Measurements from ENCODE around the gene YTHDF1.
"Not testable (repeated sequence)": the region's sequence is repeated elsewhere in the genome, so short reads cannot be mapped to it uniquely, and the experiment has no call there.

Gene YTHDF1

DNA sequence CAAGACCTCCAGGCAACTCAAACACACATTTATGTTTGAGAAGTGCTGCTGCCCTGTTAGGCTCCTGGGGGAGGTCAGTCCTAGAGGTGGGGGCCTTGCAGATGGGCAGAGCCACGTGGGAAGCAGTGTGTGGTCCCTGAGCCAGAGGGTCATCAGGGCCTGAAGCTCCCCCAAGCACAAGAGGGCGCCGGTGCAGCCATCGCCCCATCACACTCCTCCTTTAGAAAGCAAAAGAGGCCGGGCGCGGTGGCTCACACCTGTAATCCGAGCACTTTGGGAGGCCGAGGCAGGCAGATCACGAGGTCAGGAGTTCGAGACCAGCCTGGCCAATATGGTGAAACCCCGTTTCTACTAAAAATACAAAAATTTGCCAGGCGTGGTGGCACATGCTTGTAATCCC, 58.5 kb downstream of the YTHDF1 start:
- not testable (repeated sequence) for H2AFZ ChIP-seq (ENCODE audit: low read depth, low read length); H3K9ac ChIP-seq (ENCODE audit: low read length); H3K4ac ChIP-seq (ENCODE audit: low read depth in 1 of 2, low read length in 2 of 2); H3K9me3 ChIP-seq (ENCODE audit: control insufficient read depth, low read length); H3K4me3 ChIP-seq (ENCODE audit: insufficient read depth in 1 of 2, low read depth in 1 of 2, low read length in 2 of 2); H3K4me2 ChIP-seq (ENCODE audit: low read length, poor library complexity, severe bottlenecking); H2BK5ac ChIP-seq (ENCODE audit: low read depth, low read length, poor library complexity, severe bottlenecking); H2BK120ac ChIP-seq (ENCODE audit: low read depth, low read length); H3K27ac ChIP-seq (ENCODE audit: low read length, poor library complexity, severe bottlenecking); H3K79me1 ChIP-seq (replicated peaks; ENCODE audit: low read length, poor library complexity, severe bottlenecking); H4K8ac ChIP-seq (ENCODE audit: low read length); H3K14ac ChIP-seq (ENCODE audit: low read length in 2 of 2); H2BK12ac ChIP-seq (ENCODE audit: low read length in 2 of 2); DNase-seq; H2BK15ac ChIP-seq (ENCODE audit: low read depth, poor library complexity, severe bottlenecking); H4K91ac ChIP-seq (ENCODE audit: low read length); H3K36me3 ChIP-seq (ENCODE audit: control insufficient read depth in 1 of 2, insufficient read depth in 2 of 2, low read depth in 1 of 2, low read length in 2 of 2); H3K23ac ChIP-seq (ENCODE audit: low read length in 2 of 2); H3K18ac ChIP-seq (ENCODE audit: low read depth in 1 of 2, low read length in 2 of 2); H2AK5ac ChIP-seq (ENCODE audit: low read length, severe bottlenecking); H3K4me1 ChIP-seq (ENCODE audit: control insufficient read depth, insufficient read depth, low read depth, low read length)
- peaks cover 47 to 71% of the 10 kb centered on the region in 2 experiments for H3K27me3 ChIP-seq (ENCODE audit: control insufficient read depth in 1 of 2, insufficient read depth in 1 of 2, low read length in 2 of 2)
- WGBS, result 79% methylated on average over 13 of the region's 13 CpGs

DNA sequence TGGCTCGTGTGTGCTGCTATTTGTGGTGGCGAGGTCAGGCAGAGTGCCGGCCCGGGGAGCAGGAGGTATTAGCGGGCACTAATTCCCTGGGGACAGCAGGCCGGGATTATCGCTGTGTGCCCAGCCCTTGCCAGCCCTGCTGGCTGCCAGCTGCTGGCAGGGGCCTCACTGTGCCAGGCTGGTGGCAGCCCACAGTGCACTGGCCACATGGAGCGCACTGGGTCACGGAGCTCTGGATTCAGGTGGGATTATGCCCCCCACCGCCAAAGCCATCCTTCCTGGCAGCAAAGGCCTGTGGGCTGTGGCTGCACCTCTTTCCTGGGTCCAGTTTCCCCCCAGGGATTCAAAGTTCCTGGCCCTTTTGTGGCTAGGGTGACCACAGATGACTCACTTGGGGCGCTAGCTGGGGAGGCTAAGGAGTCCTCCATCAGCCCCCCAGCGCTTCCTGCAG, 59.7 kb downstream of the YTHDF1 start:
- DNase-seq, result no peak
- no peak overlapping the region for H3K27ac ChIP-seq (ENCODE audit: low read length, poor library complexity, severe bottlenecking)
- H3K36me3 ChIP-seq (ENCODE audit: control insufficient read depth in 1 of 2, insufficient read depth in 2 of 2, low read depth in 1 of 2, low read length in 2 of 2), result no peaks in the 10 kb centered on the region
- H3K9me3 ChIP-seq (ENCODE audit: control insufficient read depth, low read length), result no peaks in the 10 kb centered on the region
- no peak overlapping the region for H4K8ac ChIP-seq (ENCODE audit: low read length)
- no peaks in the 10 kb centered on the region for H3K79me1 ChIP-seq (replicated peaks; ENCODE audit: low read length, poor library complexity, severe bottlenecking)
- H3K4me2 ChIP-seq (ENCODE audit: low read length, poor library complexity, severe bottlenecking), result no peak overlapping the region
- no peak overlapping the region for H3K4me3 ChIP-seq (ENCODE audit: insufficient read depth in 1 of 2, low read depth in 1 of 2, low read length in 2 of 2)
- H2AFZ ChIP-seq (ENCODE audit: low read depth, low read length), result no peak overlapping the region
- H3K23ac ChIP-seq (ENCODE audit: low read length in 2 of 2), result no peak overlapping the region
- no peak overlapping the region for H3K9ac ChIP-seq (ENCODE audit: low read length)
- no peak overlapping the region for H3K18ac ChIP-seq (ENCODE audit: low read depth in 1 of 2, low read length in 2 of 2)
- WGBS, result 82% methylated on average over 12 of the region's 12 CpGs
- no peak overlapping the region for H3K4ac ChIP-seq (ENCODE audit: low read depth in 1 of 2, low read length in 2 of 2)
- no peaks in the 10 kb centered on the region for H3K4me1 ChIP-seq (ENCODE audit: control insufficient read depth, insufficient read depth, low read depth, low read length)
- H2BK12ac ChIP-seq (ENCODE audit: low read length in 2 of 2), result no peak overlapping the region
- H2AK5ac ChIP-seq (ENCODE audit: low read length, severe bottlenecking), result no peak overlapping the region
- H3K14ac ChIP-seq (ENCODE audit: low read length in 2 of 2), result no peak overlapping the region
- no peak overlapping the region for H2BK15ac ChIP-seq (ENCODE audit: low read depth, poor library complexity, severe bottlenecking)
- H2BK5ac ChIP-seq (ENCODE audit: low read depth, low read length, poor library complexity, severe bottlenecking), result no peak overlapping the region
- peaks cover 47 to 71% of the 10 kb centered on the region in 2 experiments for H3K27me3 ChIP-seq (ENCODE audit: control insufficient read depth in 1 of 2, insufficient read depth in 1 of 2, low read length in 2 of 2)
- H4K91ac ChIP-seq (ENCODE audit: low read length), result no peak overlapping the region
- no peak overlapping the region for H2BK120ac ChIP-seq (ENCODE audit: low read depth, low read length)

DNA sequence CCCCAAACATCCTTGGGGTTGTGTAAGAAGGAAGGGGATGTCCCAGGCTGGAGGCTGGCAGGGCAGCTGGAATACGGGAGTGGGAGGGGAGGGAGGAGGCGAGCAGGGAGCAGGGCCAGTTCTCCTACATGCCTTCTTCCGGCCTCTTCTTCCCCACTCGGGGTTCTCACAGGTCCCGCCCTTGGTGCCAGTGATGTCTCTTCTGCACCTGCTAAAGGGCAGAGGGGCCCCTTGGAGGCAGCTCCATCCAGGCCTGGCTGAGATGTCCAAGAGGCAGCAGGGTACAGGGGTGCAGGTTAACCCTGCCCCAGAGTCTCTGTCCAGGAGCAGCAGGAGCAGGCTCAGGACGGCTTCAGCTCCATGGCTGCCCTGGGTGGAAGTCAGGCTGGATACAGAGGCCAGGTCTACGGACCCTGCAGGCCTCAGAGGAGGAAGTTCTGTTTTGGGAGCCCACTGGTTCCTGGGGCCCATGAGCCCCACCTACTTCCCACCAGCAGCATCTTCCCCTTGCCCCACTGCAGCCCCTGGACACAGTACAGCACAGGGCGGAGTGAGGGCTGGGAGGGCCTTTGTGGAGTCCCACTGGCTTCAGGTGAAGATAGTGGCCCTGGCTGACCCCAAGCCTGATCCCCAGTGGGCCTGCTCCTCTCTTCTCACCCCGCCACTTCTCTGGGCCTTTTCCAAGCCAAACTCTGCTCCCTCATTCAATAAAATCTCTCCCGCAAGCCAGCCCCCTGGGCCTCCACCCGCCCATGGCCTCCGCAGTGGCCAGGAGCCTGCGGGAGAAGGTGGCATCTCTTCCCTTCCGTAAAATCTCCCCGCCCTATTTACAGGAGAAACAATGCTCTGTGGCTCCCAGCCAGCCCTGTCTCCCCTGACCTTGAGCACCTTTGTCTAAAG, 60.4 kb downstream of the YTHDF1 start:
- no peak overlapping the region for H2BK120ac ChIP-seq (ENCODE audit: low read depth, low read length)

DNA sequence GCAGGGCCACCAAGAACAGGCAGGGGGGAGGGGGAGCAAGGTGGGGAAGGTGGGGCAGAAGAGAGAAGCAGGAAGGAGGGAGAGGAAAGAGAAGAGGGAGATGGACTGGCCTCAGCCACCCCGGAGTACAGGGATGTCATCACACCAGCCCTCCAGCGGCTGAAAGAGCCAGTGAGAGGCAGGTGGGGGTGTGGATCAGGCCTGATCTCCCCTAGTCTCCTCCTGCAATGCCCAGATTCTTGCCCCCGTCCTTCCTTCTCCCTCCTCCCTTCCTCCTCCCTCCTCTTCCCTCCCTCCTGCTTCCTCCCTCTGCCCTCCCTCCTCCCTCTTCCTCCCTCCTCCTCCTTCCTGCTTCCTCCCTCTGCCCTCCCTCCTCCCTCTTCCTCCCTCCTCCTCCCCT, 61.5 kb downstream of the YTHDF1 start:
- no peak overlapping the region for H2AFZ ChIP-seq (ENCODE audit: low read depth, low read length)
- H3K9ac ChIP-seq (ENCODE audit: low read length), result no peak overlapping the region
- no peaks in the 10 kb centered on the region for H3K4me1 ChIP-seq (ENCODE audit: control insufficient read depth, insufficient read depth, low read depth, low read length)
- H3K4me2 ChIP-seq (ENCODE audit: low read length, poor library complexity, severe bottlenecking), result no peak overlapping the region
- DNase-seq, result no peak
- no peak overlapping the region for H2BK120ac ChIP-seq (ENCODE audit: low read depth, low read length)
- H2BK5ac ChIP-seq (ENCODE audit: low read depth, low read length, poor library complexity, severe bottlenecking), result no peak overlapping the region
- no peak overlapping the region for H3K14ac ChIP-seq (ENCODE audit: low read length in 2 of 2)
- no peak overlapping the region for H4K8ac ChIP-seq (ENCODE audit: low read length)
- H3K27me3 ChIP-seq (ENCODE audit: control insufficient read depth in 1 of 2, insufficient read depth in 1 of 2, low read length in 2 of 2), result peaks cover 43 to 71% of the 10 kb centered on the region in 2 experiments
- no peaks in the 10 kb centered on the region for H3K79me1 ChIP-seq (replicated peaks; ENCODE audit: low read length, poor library complexity, severe bottlenecking)
- H3K36me3 ChIP-seq (ENCODE audit: control insufficient read depth in 1 of 2, insufficient read depth in 2 of 2, low read depth in 1 of 2, low read length in 2 of 2), result no peaks in the 10 kb centered on the region
- WGBS, result 13% methylated on average over 2 of the region's 3 CpGs
- H3K9me3 ChIP-seq (ENCODE audit: control insufficient read depth, low read length), result no peaks in the 10 kb centered on the region
- H2BK15ac ChIP-seq (ENCODE audit: low read depth, poor library complexity, severe bottlenecking), result no peak overlapping the region
- H2AK5ac ChIP-seq (ENCODE audit: low read length, severe bottlenecking), result no peak overlapping the region
- H3K27ac ChIP-seq (ENCODE audit: low read length, poor library complexity, severe bottlenecking), result no peak overlapping the region
- no peak overlapping the region for H4K91ac ChIP-seq (ENCODE audit: low read length)
- H3K4me3 ChIP-seq (ENCODE audit: insufficient read depth in 1 of 2, low read depth in 1 of 2, low read length in 2 of 2), result no peak overlapping the region
- H3K4ac ChIP-seq (ENCODE audit: low read depth in 1 of 2, low read length in 2 of 2), result no peak overlapping the region
- no peak overlapping the region for H3K18ac ChIP-seq (ENCODE audit: low read depth in 1 of 2, low read length in 2 of 2)
- no peak overlapping the region for H3K23ac ChIP-seq (ENCODE audit: low read length in 2 of 2)
- H2BK12ac ChIP-seq (ENCODE audit: low read length in 2 of 2), result no peak overlapping the region

More for the DNA sequence above, 60.4 kb downstream of the YTHDF1 start:
- H3K9me3 ChIP-seq (ENCODE audit: control insufficient read depth, low read length), result no peaks in the 10 kb centered on the region
- no peak overlapping the region for H4K8ac ChIP-seq (ENCODE audit: low read length)
- DNase-seq, result no peak
- H3K18ac ChIP-seq (ENCODE audit: low read depth in 1 of 2, low read length in 2 of 2), result no peak overlapping the region
- H3K4ac ChIP-seq (ENCODE audit: low read depth in 1 of 2, low read length in 2 of 2), result no peak overlapping the region
- no peak overlapping the region for H2BK15ac ChIP-seq (ENCODE audit: low read depth, poor library complexity, severe bottlenecking)
- no peak overlapping the region for H3K23ac ChIP-seq (ENCODE audit: low read length in 2 of 2)
- no peaks in the 10 kb centered on the region for H3K79me1 ChIP-seq (replicated peaks; ENCODE audit: low read length, poor library complexity, severe bottlenecking)
- H2BK5ac ChIP-seq (ENCODE audit: low read depth, low read length, poor library complexity, severe bottlenecking), result no peak overlapping the region
- no peak overlapping the region for H3K27ac ChIP-seq (ENCODE audit: low read length, poor library complexity, severe bottlenecking)
- H3K14ac ChIP-seq (ENCODE audit: low read length in 2 of 2), result no peak overlapping the region
- H2AFZ ChIP-seq (ENCODE audit: low read depth, low read length), result no peak overlapping the region
- no peak overlapping the region for H2AK5ac ChIP-seq (ENCODE audit: low read length, severe bottlenecking)
- H4K91ac ChIP-seq (ENCODE audit: low read length), result no peak overlapping the region
- H3K4me3 ChIP-seq (ENCODE audit: insufficient read depth in 1 of 2, low read depth in 1 of 2, low read length in 2 of 2), result no peak overlapping the region
- no peaks in the 10 kb centered on the region for H3K36me3 ChIP-seq (ENCODE audit: control insufficient read depth in 1 of 2, insufficient read depth in 2 of 2, low read depth in 1 of 2, low read length in 2 of 2)
- H3K4me1 ChIP-seq (ENCODE audit: control insufficient read depth, insufficient read depth, low read depth, low read length), result no peaks in the 10 kb centered on the region
- no peak overlapping the region for H2BK12ac ChIP-seq (ENCODE audit: low read length in 2 of 2)
- 73% methylated on average over 14 of the region's 15 CpGs for WGBS
- H3K27me3 ChIP-seq (ENCODE audit: control insufficient read depth in 1 of 2, insufficient read depth in 1 of 2, low read length in 2 of 2), result peaks cover 45 to 71% of the 10 kb centered on the region in 2 experiments
- no peak overlapping the region for H3K4me2 ChIP-seq (ENCODE audit: low read length, poor library complexity, severe bottlenecking)
- H3K9ac ChIP-seq (ENCODE audit: low read length), result no peak overlapping the region

Data from mesenchymal stem cell (in vitro differentiated cells and primary cell).